GM23338 (cell line): ENCODE measurements around the gene ATP9A.

Experiments
- CREB1 ChIP-seq: fragments of 250-450 bp; sonication (Bioruptor Pico); IDR thresholded peaks from 2 replicates; pipeline ENCODE4 v1.5.0; 2020; ENCODE audit warnings: low read depth, mild to moderate bottlenecking, moderate library complexity
- ETS1 ChIP-seq: IDR thresholded peaks from 2 replicates; pipeline ENCODE4 v1.6.1; 2016; ENCODE audit warnings: antibody characterized with exemption
- EZH2 ChIP-seq: fragments of 200-600 bp; sonication (generic); IDR thresholded peaks from one replicate; pipeline ENCODE4 v1.8.0; 2017; ENCODE audit warnings: antibody characterized with exemption, mild to moderate bottlenecking, low read depth; ENCODE audit not compliant: unreplicated experiment
- EZH2phosphoT487 ChIP-seq: fragments of 200-600 bp; sonication (generic); IDR thresholded peaks from one replicate; pipeline ENCODE4 v1.8.1; 2018; ENCODE audit warnings: antibody characterized with exemption; ENCODE audit not compliant: unreplicated experiment
- JUNB ChIP-seq: IDR thresholded peaks from one replicate; pipeline ENCODE4 v1.6.1; 2016; ENCODE audit warnings: antibody characterized with exemption; ENCODE audit not compliant: unreplicated experiment
- NANOG ChIP-seq: IDR thresholded peaks from 2 replicates; pipeline ENCODE4 v1.6.1; 2016; ENCODE audit warnings: antibody characterized with exemption, borderline replicate concordance
- POLR2AphosphoS5 ChIP-seq: IDR thresholded peaks from 2 replicates; pipeline ENCODE4 v1.6.1; 2016; ENCODE audit warnings: antibody characterized with exemption, low read depth
- STAT1 ChIP-seq: IDR thresholded peaks from one replicate; pipeline ENCODE4 v1.6.1; 2016; ENCODE audit warnings: antibody characterized with exemption; ENCODE audit not compliant: unreplicated experiment
- ZNF331 ChIP-seq: fragments of 250-450 bp; sonication (Bioruptor Pico); IDR thresholded peaks from 2 replicates; pipeline ENCODE4 v1.5.0; 2020; ENCODE audit warnings: low read depth, mild to moderate bottlenecking, moderate library complexity
- TF ChIP-seq, protein P1 (sequence below), 2 experiments: fragments of 200-600 bp in 1 of 2; sonication (generic) in 1 of 2; conservative IDR thresholded peaks; 2 replicates each; pipeline versions ENCODE4 v1.5.1 to v1.6.1; 2016 to 2017; ENCODE audit warnings: antibody characterized with exemption in 2 of 2, low read depth in 2 of 2, mild to moderate bottlenecking in 2 of 2, moderate library complexity in 1 of 2
- TF ChIP-seq, protein P2 (sequence below): fragments of 250-450 bp; sonication (Bioruptor Pico); IDR thresholded peaks from 2 replicates; pipeline ENCODE4 v1.5.0; 2020; ENCODE audit warnings: mild to moderate bottlenecking, moderate library complexity
- TF ChIP-seq, protein P3 (sequence below): IDR thresholded peaks from one replicate; pipeline ENCODE4 v1.6.1; 2018; ENCODE audit warnings: antibody characterized with exemption; ENCODE audit not compliant: unreplicated experiment

- TF ChIP-seq, protein P1, sequence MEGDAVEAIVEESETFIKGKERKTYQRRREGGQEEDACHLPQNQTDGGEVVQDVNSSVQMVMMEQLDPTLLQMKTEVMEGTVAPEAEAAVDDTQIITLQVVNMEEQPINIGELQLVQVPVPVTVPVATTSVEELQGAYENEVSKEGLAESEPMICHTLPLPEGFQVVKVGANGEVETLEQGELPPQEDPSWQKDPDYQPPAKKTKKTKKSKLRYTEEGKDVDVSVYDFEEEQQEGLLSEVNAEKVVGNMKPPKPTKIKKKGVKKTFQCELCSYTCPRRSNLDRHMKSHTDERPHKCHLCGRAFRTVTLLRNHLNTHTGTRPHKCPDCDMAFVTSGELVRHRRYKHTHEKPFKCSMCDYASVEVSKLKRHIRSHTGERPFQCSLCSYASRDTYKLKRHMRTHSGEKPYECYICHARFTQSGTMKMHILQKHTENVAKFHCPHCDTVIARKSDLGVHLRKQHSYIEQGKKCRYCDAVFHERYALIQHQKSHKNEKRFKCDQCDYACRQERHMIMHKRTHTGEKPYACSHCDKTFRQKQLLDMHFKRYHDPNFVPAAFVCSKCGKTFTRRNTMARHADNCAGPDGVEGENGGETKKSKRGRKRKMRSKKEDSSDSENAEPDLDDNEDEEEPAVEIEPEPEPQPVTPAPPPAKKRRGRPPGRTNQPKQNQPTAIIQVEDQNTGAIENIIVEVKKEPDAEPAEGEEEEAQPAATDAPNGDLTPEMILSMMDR (conservative IDR thresholded peaks at IDR 0.05; ENCODE audit: low read depth in 2 of 2): no peak
- TF ChIP-seq POLR2AphosphoS5 (no peak), JUNB (no peak), EZH2 (no peak), ZNF331 (CRISPR knock-in tag) (no peak), ETS1 (no peak), CREB1 (no peak), STAT1 (no peak), EZH2phosphoT487 (no peak), NANOG (no peak)
- TF ChIP-seq, protein P2, sequence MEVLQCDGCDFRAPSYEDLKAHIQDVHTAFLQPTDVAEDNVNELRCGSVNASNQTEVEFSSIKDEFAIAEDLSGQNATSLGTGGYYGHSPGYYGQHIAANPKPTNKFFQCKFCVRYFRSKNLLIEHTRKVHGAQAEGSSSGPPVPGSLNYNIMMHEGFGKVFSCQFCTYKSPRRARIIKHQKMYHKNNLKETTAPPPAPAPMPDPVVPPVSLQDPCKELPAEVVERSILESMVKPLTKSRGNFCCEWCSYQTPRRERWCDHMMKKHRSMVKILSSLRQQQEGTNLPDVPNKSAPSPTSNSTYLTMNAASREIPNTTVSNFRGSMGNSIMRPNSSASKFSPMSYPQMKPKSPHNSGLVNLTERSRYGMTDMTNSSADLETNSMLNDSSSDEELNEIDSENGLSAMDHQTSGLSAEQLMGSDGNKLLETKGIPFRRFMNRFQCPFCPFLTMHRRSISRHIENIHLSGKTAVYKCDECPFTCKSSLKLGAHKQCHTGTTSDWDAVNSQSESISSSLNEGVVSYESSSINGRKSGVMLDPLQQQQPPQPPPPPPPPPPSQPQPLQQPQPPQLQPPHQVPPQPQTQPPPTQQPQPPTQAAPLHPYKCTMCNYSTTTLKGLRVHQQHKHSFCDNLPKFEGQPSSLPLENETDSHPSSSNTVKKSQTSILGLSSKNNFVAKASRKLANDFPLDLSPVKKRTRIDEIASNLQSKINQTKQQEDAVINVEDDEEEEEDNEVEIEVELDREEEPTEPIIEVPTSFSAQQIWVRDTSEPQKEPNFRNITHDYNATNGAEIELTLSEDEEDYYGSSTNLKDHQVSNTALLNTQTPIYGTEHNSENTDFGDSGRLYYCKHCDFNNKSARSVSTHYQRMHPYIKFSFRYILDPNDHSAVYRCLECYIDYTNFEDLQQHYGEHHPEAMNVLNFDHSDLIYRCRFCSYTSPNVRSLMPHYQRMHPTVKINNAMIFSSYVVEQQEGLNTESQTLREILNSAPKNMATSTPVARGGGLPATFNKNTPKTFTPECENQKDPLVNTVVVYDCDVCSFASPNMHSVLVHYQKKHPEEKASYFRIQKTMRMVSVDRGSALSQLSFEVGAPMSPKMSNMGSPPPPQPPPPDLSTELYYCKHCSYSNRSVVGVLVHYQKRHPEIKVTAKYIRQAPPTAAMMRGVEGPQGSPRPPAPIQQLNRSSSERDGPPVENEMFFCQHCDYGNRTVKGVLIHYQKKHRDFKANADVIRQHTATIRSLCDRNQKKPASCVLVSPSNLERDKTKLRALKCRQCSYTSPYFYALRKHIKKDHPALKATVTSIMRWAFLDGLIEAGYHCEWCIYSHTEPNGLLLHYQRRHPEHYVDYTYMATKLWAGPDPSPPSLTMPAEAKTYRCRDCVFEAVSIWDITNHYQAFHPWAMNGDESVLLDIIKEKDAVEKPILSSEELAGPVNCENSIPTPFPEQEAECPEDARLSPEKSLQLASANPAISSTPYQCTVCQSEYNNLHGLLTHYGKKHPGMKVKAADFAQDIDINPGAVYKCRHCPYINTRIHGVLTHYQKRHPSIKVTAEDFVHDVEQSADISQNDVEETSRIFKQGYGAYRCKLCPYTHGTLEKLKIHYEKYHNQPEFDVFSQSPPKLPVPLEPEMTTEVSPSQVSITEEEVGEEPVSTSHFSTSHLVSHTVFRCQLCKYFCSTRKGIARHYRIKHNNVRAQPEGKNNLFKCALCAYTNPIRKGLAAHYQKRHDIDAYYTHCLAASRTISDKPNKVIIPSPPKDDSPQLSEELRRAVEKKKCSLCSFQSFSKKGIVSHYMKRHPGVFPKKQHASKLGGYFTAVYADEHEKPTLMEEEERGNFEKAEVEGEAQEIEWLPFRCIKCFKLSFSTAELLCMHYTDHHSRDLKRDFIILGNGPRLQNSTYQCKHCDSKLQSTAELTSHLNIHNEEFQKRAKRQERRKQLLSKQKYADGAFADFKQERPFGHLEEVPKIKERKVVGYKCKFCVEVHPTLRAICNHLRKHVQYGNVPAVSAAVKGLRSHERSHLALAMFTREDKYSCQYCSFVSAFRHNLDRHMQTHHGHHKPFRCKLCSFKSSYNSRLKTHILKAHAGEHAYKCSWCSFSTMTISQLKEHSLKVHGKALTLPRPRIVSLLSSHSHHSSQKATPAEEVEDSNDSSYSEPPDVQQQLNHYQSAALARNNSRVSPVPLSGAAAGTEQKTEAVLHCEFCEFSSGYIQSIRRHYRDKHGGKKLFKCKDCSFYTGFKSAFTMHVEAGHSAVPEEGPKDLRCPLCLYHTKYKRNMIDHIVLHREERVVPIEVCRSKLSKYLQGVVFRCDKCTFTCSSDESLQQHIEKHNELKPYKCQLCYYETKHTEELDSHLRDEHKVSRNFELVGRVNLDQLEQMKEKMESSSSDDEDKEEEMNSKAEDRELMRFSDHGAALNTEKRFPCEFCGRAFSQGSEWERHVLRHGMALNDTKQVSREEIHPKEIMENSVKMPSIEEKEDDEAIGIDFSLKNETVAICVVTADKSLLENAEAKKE (CRISPR knock-in tag): no peak
- TF ChIP-seq, protein P3, sequence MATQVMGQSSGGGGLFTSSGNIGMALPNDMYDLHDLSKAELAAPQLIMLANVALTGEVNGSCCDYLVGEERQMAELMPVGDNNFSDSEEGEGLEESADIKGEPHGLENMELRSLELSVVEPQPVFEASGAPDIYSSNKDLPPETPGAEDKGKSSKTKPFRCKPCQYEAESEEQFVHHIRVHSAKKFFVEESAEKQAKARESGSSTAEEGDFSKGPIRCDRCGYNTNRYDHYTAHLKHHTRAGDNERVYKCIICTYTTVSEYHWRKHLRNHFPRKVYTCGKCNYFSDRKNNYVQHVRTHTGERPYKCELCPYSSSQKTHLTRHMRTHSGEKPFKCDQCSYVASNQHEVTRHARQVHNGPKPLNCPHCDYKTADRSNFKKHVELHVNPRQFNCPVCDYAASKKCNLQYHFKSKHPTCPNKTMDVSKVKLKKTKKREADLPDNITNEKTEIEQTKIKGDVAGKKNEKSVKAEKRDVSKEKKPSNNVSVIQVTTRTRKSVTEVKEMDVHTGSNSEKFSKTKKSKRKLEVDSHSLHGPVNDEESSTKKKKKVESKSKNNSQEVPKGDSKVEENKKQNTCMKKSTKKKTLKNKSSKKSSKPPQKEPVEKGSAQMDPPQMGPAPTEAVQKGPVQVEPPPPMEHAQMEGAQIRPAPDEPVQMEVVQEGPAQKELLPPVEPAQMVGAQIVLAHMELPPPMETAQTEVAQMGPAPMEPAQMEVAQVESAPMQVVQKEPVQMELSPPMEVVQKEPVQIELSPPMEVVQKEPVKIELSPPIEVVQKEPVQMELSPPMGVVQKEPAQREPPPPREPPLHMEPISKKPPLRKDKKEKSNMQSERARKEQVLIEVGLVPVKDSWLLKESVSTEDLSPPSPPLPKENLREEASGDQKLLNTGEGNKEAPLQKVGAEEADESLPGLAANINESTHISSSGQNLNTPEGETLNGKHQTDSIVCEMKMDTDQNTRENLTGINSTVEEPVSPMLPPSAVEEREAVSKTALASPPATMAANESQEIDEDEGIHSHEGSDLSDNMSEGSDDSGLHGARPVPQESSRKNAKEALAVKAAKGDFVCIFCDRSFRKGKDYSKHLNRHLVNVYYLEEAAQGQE: no peak
Measured at GRCh38 chr20:51627586-51627985, 140.6 kb downstream of the ATP9A start.
